ENCODE data around the gene ZNF892. TPM values are rescaled to one million over a fixed set of nuclear protein-coding genes. Genes with fewer than 3 reads are reported as not detected.

Gene ZNF892
- total and polyA plus RNA-seq, 2 of the 13 experiments (the other 11 are each of a cell fraction or from before 2014, with no cell fraction given): not detected

- TF ChIP-seq BATF2 (CRISPR knock-in tag; IDR thresholded peaks at IDR 0.05): 0 out of 2 replicates have a peak, but pooled peaks have one; percentile 6
- TF ChIP-seq AKAP8 (CRISPR knock-in tag; IDR thresholded peaks at IDR 0.05): no peak
- no peak for TF ChIP-seq PITX1 (CRISPR knock-in tag; IDR thresholded peaks at IDR 0.05)
- peak; percentile 6; the same call in 1 of the 2 replicates for TF ChIP-seq THYN1 (CRISPR knock-in tag; IDR thresholded peaks at IDR 0.05; ENCODE audit: borderline replicate concordance, low read depth)
- 0 out of 2 replicates have a peak, but pooled peaks have one; percentile 58 for TF ChIP-seq MZF1 (CRISPR knock-in tag; IDR thresholded peaks at IDR 0.05; ENCODE audit: borderline replicate concordance)
- no peak for TF ChIP-seq MATR3 (CRISPR knock-in tag; IDR thresholded peaks at IDR 0.05)
- no peak for TF ChIP-seq PHF5A (CRISPR knock-in tag; IDR thresholded peaks at IDR 0.05; ENCODE audit: low read depth, unreplicated experiment)
- TF ChIP-seq ZC3H4 (CRISPR knock-in tag; IDR thresholded peaks at IDR 0.05; ENCODE audit: borderline replicate concordance): no peak
- no peak for TF ChIP-seq ZNF225 (CRISPR knock-in tag; IDR thresholded peaks at IDR 0.05)
- no peak for TF ChIP-seq ZNF335 (CRISPR knock-in tag; IDR thresholded peaks at IDR 0.05)
- TF ChIP-seq ZNF713 (CRISPR knock-in tag; IDR thresholded peaks at IDR 0.05): no peak
- no peak for TF ChIP-seq ZNF839 (CRISPR knock-in tag; IDR thresholded peaks at IDR 0.05; ENCODE audit: borderline replicate concordance)
- no peak for TF ChIP-seq SNAI1 (CRISPR knock-in tag; IDR thresholded peaks at IDR 0.05; ENCODE audit: borderline replicate concordance)
- TF ChIP-seq ZNF296 (CRISPR knock-in tag; conservative IDR thresholded peaks at IDR 0.05): no peak
- TF ChIP-seq, protein P1, sequence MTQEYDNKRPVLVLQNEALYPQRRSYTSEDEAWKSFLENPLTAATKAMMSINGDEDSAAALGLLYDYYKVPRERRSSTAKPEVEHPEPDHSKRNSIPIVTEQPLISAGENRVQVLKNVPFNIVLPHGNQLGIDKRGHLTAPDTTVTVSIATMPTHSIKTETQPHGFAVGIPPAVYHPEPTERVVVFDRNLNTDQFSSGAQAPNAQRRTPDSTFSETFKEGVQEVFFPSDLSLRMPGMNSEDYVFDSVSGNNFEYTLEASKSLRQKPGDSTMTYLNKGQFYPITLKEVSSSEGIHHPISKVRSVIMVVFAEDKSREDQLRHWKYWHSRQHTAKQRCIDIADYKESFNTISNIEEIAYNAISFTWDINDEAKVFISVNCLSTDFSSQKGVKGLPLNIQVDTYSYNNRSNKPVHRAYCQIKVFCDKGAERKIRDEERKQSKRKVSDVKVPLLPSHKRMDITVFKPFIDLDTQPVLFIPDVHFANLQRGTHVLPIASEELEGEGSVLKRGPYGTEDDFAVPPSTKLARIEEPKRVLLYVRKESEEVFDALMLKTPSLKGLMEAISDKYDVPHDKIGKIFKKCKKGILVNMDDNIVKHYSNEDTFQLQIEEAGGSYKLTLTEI (CRISPR knock-in tag; conservative IDR thresholded peaks at IDR 0.05): no peak
- TF ChIP-seq NCOA2 (CRISPR knock-in tag; IDR thresholded peaks at IDR 0.05): no peak
- no peak for TF ChIP-seq FOXA1 (IDR thresholded peaks at IDR 0.05)
- no peak for TF ChIP-seq FOXA1 (CRISPR knock-in tag; IDR thresholded peaks at IDR 0.05)
- TF ChIP-seq, protein P2, sequence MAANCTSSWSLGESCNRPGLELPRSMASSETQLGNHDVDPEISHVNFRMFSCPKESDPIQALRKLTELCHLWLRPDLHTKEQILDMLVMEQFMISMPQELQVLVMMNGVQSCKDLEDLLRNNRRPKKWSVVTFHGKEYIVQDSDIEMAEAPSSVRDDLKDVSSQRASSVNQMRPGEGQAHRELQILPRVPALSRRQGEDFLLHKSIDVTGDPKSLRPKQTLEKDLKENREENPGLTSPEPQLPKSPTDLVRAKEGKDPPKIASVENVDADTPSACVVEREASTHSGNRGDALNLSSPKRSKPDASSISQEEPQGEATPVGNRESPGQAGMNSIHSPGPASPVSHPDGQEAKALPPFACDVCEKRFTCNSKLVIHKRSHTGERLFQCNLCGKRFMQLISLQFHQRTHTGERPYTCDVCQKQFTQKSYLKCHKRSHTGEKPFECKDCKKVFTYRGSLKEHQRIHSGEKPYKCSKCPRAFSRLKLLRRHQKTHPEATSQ (CRISPR knock-in tag; IDR thresholded peaks at IDR 0.05; ENCODE audit: borderline replicate concordance): no peak
- no peak for TF ChIP-seq DNMT3B (CRISPR knock-in tag; conservative IDR thresholded peaks at IDR 0.05)
- TF ChIP-seq, protein P3, sequence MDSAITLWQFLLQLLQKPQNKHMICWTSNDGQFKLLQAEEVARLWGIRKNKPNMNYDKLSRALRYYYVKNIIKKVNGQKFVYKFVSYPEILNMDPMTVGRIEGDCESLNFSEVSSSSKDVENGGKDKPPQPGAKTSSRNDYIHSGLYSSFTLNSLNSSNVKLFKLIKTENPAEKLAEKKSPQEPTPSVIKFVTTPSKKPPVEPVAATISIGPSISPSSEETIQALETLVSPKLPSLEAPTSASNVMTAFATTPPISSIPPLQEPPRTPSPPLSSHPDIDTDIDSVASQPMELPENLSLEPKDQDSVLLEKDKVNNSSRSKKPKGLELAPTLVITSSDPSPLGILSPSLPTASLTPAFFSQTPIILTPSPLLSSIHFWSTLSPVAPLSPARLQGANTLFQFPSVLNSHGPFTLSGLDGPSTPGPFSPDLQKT (CRISPR knock-in tag; IDR thresholded peaks at IDR 0.05; ENCODE audit: borderline replicate concordance): 0 out of 2 replicates have a peak, but pooled peaks have one; percentile 8
- TF ChIP-seq ZNF276 (CRISPR knock-in tag; IDR thresholded peaks at IDR 0.05; ENCODE audit: low read depth): no peak
- 0 out of 2 replicates have a peak, but pooled peaks have one; percentile 5 for TF ChIP-seq ARID2 (CRISPR knock-in tag; IDR thresholded peaks at IDR 0.05; ENCODE audit: borderline replicate concordance)
- TF ChIP-seq HOXA5 (CRISPR knock-in tag; IDR thresholded peaks at IDR 0.05): no peak
These were observed 41.1 kb upstream of the ZNF892 start (continued) for GRCh38 chr2:95166065-95166763.
